Stomach smooth muscle (tissue), 2 donors: ENCODE results near the gene ZC2HC1C.
"Not testable (repeated sequence)": the region's sequence is repeated elsewhere in the genome, so short reads cannot be mapped to it uniquely, and the experiment has no call there.

ENCODE experiments used
- H3K27ac ChIP-seq: one replicate; pipeline ENCODE4 v1.7.0; 2013; ENCODE audit warnings: mild to moderate bottlenecking, low read length, inconsistent platforms
- H3K27me3 ChIP-seq, 2 donors: one replicate each; pipeline ENCODE4 v1.7.0; 2013; ENCODE audit warnings: low read length in 2 of 2; ENCODE audit not compliant: insufficient read depth in 2 of 2, control insufficient read depth in 1 of 2
- H3K36me3 ChIP-seq, 2 donors: one replicate each; pipeline ENCODE4 v1.7.0; 2013; ENCODE audit warnings: low read length in 2 of 2; ENCODE audit not compliant: control insufficient read depth in 2 of 2, insufficient read depth in 2 of 2
- H3K4me1 ChIP-seq: one replicate; pipeline ENCODE4 v1.7.0; 2013; ENCODE audit warnings: low read length; ENCODE audit not compliant: control insufficient read depth, insufficient read depth
- H3K4me3 ChIP-seq, 2 donors: one replicate each; pipeline ENCODE4 v1.7.0; 2013; ENCODE audit warnings: low read length in 2 of 2
- H3K9ac ChIP-seq, 2 donors: one replicate each; pipeline ENCODE4 v1.7.0; 2013; ENCODE audit warnings: low read length in 2 of 2, mild to moderate bottlenecking in 1 of 2
- H3K9me3 ChIP-seq, 2 donors: one replicate each; pipeline ENCODE4 v1.7.0; 2013; ENCODE audit warnings: low read length in 2 of 2; ENCODE audit not compliant: control insufficient read depth in 2 of 2
- donor health status: healthy.
- donor health status: Pancreatic carcinoma.

ZC2HC1C gene

DNA sequence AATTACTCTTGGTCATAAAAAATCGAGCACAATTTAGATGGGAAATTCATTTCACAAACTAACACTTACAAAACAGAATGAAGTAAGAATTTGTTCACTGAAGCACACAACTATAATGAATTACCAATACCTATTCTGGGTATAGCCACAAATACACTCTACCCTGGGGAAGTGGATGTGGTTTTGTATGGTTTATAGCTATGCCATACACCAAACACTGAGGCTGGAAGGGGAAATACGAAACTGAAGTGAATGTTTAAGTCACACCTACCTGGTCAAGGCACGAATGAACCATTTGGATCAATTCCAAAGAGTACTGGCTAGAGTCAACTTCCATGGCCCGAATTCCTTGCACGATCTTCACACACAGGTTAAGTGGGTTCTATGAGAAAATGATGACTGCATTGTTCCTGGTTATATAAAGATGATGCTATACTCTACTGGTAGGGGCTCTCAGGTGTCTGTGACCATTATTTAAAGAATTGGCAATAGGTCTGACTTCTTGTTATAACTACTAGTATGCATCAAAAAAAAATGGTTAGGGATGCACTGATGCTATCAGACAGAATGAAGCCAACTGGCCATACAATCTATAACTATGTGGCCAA lies 44.6 kb downstream of the ZC2HC1C start:
- Histone ChIP-seq H3K27ac (no peak overlapping the region), H3K36me3 (peaks cover 59 to 77% of the 10 kb centered on the region in 2 donors)

DNA sequence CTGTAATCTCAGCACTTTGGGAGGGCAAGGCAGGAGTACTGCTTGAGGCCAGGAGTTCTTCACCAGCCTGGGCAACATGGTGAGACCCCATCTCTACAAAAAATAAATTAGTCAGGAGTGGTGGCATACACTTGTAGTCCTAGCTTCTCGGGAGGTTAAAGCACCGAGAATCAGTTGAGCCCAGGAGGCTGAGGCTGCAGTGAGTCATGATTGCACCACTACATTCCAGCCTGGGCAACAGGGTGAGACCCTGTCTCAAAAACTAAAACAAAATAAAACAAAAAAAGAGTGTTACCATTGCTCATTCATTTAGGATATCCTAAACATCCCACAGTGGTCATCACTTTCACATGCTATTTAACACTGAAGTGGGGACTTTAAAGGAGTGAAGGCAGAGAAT lies 49.6 kb downstream of the ZC2HC1C start:
- no peaks in the 10 kb centered on the region for H3K4me1 ChIP-seq
- peaks cover 32 to 54% of the 10 kb centered on the region in 2 donors for H3K36me3 ChIP-seq

More for the DNA sequence above, 44.6 kb downstream of the ZC2HC1C start:
- no peak overlapping the region for H3K4me3 ChIP-seq
- no peaks in the 10 kb centered on the region for H3K4me1 ChIP-seq
- H3K27me3 ChIP-seq = no peaks in the 10 kb centered on the region
- H3K9me3 ChIP-seq = no peaks in the 10 kb centered on the region
- H3K9ac ChIP-seq = no peak overlapping the region

DNA sequence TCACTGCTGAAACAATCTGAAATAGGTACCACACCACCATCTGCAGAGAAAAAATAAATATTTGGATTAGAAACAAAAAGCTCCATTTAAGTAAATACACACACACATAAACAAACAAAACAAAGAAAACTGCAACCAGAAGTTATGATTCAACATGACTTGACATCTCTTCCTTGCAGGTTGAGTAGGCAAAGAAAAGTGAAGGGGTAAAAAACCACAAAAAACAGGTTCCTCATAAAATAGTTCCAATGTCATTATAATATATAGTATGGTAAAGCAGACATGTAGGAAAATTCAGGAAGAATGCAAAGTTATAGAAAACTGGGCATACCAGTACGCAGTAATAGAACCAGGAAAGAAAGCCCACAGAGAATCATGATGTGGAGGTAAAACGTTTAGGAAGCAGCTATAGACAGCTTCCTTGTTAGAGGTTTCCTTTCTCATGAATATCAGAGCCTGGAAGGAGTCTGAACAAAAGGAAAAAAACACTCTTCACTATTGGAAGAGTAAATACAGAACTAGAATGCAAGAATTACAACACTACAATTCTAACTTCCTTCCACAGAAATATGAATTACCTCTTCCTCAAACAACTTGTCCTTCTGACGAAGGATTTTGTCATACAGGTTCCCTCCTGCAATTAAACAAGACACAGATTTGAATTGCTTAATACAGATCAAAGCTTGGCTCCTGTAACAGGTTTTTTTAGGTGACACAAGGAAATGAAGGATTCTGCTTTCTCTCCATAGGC lies 51.3 kb downstream of the ZC2HC1C start:
- H3K9ac ChIP-seq = no peak overlapping the region

More for the DNA sequence above, 49.6 kb downstream of the ZC2HC1C start:
- Histone ChIP-seq H3K4me3 (no peak overlapping the region), H3K9ac (no peak overlapping the region), H3K27me3 (no peaks in the 10 kb centered on the region), H3K9me3 (no peaks in the 10 kb centered on the region), H3K27ac (no peak overlapping the region)

DNA sequence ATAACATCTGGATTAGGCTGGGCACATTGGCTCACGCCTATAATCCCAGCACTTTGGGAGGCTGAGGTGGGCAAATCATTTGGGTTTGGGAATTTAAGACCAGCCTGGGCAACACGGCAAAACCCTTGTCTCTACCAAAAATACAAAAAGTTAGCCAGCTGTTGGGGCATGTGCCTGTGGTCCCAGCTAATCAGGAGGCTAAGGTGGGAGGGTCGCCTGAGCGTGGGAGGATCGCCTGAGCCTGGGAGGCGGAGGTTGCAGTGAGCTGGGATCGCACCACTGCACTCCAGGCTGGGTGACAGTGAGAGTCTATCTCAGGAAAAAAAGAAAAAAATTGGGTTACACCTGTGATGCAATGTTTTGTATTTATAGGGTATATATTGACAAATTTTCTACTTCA lies 52.1 kb downstream of the ZC2HC1C start:
- Histone ChIP-seq H3K9me3 (no peaks in the 10 kb centered on the region), H3K27ac (no peak overlapping the region), H3K36me3 (peaks cover 13 to 35% of the 10 kb centered on the region in 2 donors), H3K4me3 (no peak overlapping the region), H3K9ac (no peak overlapping the region), H3K27me3 (no peaks in the 10 kb centered on the region), H3K4me1 (peaks cover 14% of the 10 kb centered on the region)

More for the DNA sequence above, 51.3 kb downstream of the ZC2HC1C start:
- no peaks in the 10 kb centered on the region for H3K27me3 ChIP-seq
- no peaks in the 10 kb centered on the region for H3K9me3 ChIP-seq
- H3K36me3 ChIP-seq = peaks cover 18 to 40% of the 10 kb centered on the region in 2 donors
- H3K27ac ChIP-seq = no peak overlapping the region
- peaks cover 9% of the 10 kb centered on the region for H3K4me1 ChIP-seq
- H3K4me3 ChIP-seq = no peak overlapping the region

DNA sequence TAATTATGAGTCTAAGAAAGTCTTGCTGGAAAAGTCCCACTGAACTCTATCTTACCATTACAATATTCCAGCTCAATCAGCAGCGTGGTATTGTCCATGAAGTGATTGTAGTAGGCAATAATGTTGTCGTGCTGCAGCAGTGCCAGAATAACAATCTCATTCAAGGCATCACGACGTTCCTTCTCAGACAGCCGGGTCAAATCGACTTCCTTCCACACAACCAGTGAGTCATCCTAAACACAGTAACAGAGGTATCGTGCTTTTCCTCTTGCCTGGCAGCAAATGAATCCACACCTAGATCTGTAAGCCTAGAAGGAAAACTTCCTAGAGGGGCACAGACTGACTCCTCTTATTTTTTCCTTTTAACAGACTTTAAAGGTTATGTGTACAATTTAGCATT lies 54.5 kb downstream of the ZC2HC1C start:
- Histone ChIP-seq H3K27me3 (no peaks in the 10 kb centered on the region), H3K9ac (no peak overlapping the region), H3K36me3 (peaks cover 8 to 16% of the 10 kb centered on the region in 2 donors), H3K4me1 (peaks cover 25% of the 10 kb centered on the region), H3K27ac (no peak overlapping the region), H3K4me3 (no peak overlapping the region), H3K9me3 (no peaks in the 10 kb centered on the region)

DNA sequence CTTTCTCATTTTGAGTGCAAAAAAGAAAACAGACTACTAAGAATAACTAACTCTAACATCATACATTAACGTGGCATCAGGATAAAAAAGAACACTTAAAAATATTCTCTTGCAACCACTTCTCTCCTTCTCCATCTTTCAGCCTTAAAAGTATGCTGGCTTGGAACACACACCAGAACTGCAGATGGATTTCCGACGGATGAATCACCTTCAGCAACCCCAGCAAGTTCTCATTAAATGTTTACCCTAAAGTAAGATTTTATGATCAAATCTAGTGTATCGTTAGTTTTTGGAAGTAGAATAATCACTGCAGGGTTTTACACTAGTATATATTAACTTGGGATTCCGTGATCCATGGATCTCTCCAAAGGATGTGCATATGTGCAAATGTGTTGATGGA lies 56.2 kb downstream of the ZC2HC1C start:
- Histone ChIP-seq H3K27me3 (no peaks in the 10 kb centered on the region), H3K9me3 (no peaks in the 10 kb centered on the region), H3K4me3 (peak overlapping the region; percentile 94 to 96), H3K36me3 (peaks cover 2 to 4% of the 10 kb centered on the region in 2 donors), H3K27ac (peak overlapping the region; percentile 98), H3K4me1 (peaks cover 25% of the 10 kb centered on the region), H3K9ac (peak overlapping the region in 1 of 2 donors; percentile 86)

DNA sequence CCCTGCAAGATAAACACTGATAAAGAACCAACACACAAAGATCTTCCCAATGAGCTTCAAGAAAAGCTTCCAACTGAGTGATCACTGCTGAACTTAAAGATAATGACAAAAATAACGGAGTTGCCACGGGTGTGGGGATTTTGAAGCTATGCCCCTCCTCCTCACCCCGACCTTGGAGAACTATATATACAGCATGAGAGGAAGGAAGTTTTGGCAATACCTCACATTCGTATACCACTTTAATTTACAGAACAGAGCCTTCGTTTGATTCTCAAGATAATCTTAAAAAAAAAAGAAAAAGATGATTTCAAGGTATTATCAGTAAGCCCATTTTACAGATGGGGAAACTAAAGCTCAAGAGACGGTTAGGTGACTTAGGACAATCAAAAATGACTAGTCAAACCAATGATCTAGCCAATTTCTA lies 56.7 kb downstream of the ZC2HC1C start:
- Histone ChIP-seq H3K9me3 (no peaks in the 10 kb centered on the region), H3K36me3 (peaks cover 2 to 4% of the 10 kb centered on the region in 2 donors), H3K27me3 (no peaks in the 10 kb centered on the region), H3K27ac (peak overlapping the region; percentile 98), H3K4me1 (peaks cover 25% of the 10 kb centered on the region), H3K9ac (peak overlapping the region; percentile 86 to 98), H3K4me3 (peak overlapping the region; percentile 94 to 96)

DNA sequence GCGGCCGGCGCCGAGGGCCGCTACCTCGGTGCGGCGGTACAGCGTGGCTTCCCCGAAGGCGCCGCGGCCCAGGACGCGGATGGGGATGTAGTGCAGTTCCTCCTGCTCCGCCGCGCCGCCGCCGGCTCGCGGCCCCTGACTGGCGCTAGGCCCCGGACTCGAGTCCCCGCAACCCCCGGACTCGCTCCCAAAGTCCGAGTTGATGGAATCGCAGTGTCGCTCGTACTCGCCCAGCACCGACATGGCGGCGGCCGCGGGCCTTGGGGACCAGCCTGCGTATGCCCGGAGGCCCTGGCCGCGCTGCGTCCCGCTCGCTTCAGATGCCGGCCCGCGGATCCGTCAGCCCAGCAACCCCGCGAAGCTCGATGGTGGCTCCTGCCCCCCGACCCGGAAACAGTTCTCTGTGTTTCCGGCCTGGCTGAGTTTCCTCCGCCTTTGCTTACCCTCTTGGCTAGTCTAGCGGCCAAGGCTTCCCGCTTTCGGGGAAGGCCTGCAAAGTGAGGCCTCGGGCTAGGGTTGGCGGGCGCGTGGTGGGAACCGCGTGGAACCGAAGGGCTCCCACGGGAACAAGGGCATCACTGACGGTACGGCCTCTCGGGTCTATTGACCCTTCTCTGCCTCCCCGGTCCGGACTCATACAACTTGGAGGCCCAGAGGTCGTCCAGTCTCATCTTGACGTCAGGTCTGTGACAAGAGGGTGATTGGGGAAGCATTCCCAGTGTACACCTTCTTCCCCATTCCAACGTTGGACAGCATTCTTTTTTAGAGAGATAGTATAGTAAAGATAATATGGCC lies 57.4 kb downstream of the ZC2HC1C start, which contains the start of gene NEK9:
NEK9 (minus strand) TSS at position 370 of the 795 bp plus-strand sequence; CDS start at position 243, 127 bp downstream.
- Histone ChIP-seq H3K4me1 (peaks cover 25% of the 10 kb centered on the region), H3K27me3 (no peaks in the 10 kb centered on the region), H3K4me3 (peak within 1 kb of the TSS; percentile 94 to 96), H3K9ac (peak within 1 kb of the TSS; percentile 86 to 98), H3K9me3 (no peaks in the 10 kb centered on the region), H3K36me3 (peaks cover 0 to 2% of the 10 kb centered on the region in 2 donors), H3K27ac (peak within 1 kb of the TSS; percentile 98)

DNA sequence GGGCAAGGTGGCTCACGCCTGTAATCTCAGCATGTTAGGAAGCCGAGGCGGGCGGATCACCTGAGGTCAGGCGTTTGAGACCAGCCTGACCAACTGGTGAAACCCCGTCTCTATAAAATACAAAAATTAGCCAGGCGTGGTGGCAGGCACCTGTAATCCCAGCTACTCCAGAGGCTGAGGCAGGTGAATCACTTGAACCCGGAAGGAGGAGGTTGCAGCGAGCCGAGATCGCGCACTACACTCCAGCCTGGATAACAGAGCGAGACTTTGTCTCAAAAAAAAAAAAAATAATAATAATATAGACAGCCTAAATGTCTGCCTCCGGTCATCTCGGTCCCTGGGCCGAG lies 58.0 kb downstream of the ZC2HC1C start:
- H3K36me3 ChIP-seq, H3K27me3 ChIP-seq, H3K9me3 ChIP-seq: not testable (repeated sequence)
- Histone ChIP-seq H3K27ac (peak overlapping the region; percentile 98), H3K4me1 (peaks cover 25% of the 10 kb centered on the region), H3K4me3 (peak overlapping the region; percentile 94 to 96), H3K9ac (peak overlapping the region; percentile 86 to 98)

DNA sequence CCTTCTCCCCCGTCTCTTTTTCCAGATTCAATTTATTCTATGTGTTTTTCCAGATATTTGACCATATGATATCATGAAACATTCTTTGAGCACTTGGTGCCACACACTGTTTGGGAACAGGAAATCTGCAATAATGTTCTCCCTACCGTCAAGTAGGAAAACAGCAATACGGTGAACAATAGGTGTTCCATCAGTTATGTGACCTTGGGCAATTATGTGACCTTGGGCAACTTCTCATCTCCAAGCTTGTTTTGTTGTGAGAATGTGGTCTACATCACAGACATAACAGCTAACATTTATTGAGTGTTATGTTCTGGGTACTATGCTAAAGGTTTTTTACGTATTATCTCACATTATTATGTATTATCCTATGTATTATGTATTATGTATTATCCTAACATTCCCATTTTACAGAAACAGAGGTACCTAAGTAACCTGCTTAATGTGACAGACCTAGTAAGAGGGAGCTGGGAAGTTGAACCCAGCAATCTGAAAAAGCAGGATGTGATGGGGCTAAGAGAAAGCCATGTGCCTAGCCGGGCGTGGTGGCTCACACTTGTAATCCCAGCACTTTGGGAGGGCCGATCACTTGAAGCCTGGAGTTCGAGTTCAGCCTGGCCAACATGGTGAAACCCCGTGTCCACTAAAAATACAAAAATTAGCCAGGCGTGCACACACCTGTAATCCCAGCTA lies 58.6 kb downstream of the ZC2HC1C start:
- H3K27me3 ChIP-seq = no peaks in the 10 kb centered on the region
- peaks cover 0 to 2% of the 10 kb centered on the region in 2 donors for H3K36me3 ChIP-seq
- H3K4me3 ChIP-seq = peak overlapping the region; percentile 29 to 96
- H3K27ac ChIP-seq = no peak overlapping the region
- peaks cover 25% of the 10 kb centered on the region for H3K4me1 ChIP-seq
- peak overlapping the region; percentile 48 to 98 for H3K9ac ChIP-seq
- H3K9me3 ChIP-seq = no peaks in the 10 kb centered on the region
